GM12891 (cell line): ENCODE results near the gene AKAP8.

Experiments
- POLR2A ChIP-seq: IDR thresholded peaks from 2 replicates; pipeline ENCODE4 v1.6.1; 2011; ENCODE audit warnings: low read depth, low read length, control low read depth
- POLR2AphosphoS5 ChIP-seq: IDR thresholded peaks from 2 replicates; pipeline ENCODE4 v1.6.1; 2011; ENCODE audit warnings: low read depth, low read length, control low read depth
- TAF1 ChIP-seq: IDR thresholded peaks from 2 replicates; pipeline ENCODE4 v1.6.1; 2011; ENCODE audit warnings: low read depth, low read length, control low read depth

- TF ChIP-seq POLR2AphosphoS5 (no peak), POLR2A (no peak), TAF1 (no peak)
Measured at GRCh38 chr19:15321739-15322138, 57.8 kb downstream of the AKAP8 start.
